Colonic mucosa (tissue), 4 donors: ENCODE data around the gene MCC. TPM values are rescaled to one million over a fixed set of nuclear protein-coding genes. Genes with fewer than 3 reads are reported as not detected.

Source experiments
- DNase-seq: peaks from one replicate; pipeline ENCODE4 v3.0.0-alpha.2; 2020
- H3K27ac ChIP-seq: fragments of 200-600 bp; one replicate; pipeline ENCODE4 v1.8.0; 2021
- H3K27me3 ChIP-seq: fragments of 200-600 bp; one replicate; pipeline ENCODE4 v1.8.0; 2021
- H3K36me3 ChIP-seq: fragments of 200-600 bp; one replicate; pipeline ENCODE4 v1.8.0; 2021
- H3K4me1 ChIP-seq: fragments of 200-600 bp; one replicate; pipeline ENCODE4 v1.8.0; 2021; ENCODE audit warnings: mild to moderate bottlenecking
- H3K4me3 ChIP-seq: fragments of 200-600 bp; one replicate; pipeline ENCODE4 v1.8.0; 2021
- H3K9ac ChIP-seq, 2 donors: one replicate each; pipeline ENCODE4 v1.7.0; 2013; ENCODE audit warnings: control low read depth in 2 of 2, low read depth in 2 of 2, low read length in 2 of 2
- H3K9me3 ChIP-seq: fragments of 200-600 bp; one replicate; pipeline ENCODE4 v1.8.0; 2021
- intact Hi-C: fragments of 100-400 bp; cut with DNase I; formaldehyde crosslinking; loops from one replicate; pipeline ENCODE4 v1.14.1; 2022
- total RNA-seq, 2 donors: library from RNA; stranded (reverse); fragmentation: NEBNext Ultra II Directional in 1 of 2; extraction: Animal tissue kit (Norgen Biotek cat#: 25700) in 1 of 2; gene quantifications; one replicate each; pipeline ENCODE4 v1.2.1, GENCODE V29; 2021
- TF ChIP-seq, protein P1 (sequence below): fragments of 200-600 bp; IDR thresholded peaks from one replicate; pipeline ENCODE4 v1.8.0; 2022; ENCODE audit warnings: antibody characterized with exemption, mild to moderate bottlenecking
- donor health status: healthy.
- donor health status: DM: no; HTN: no; CAD: no.
- donor health status: DM: no; HTN: no; CAD: no.

The MCC gene
- total RNA-seq, 2 donors from 2014 or later, result 1.9 to 3.1 TPM

DNA sequence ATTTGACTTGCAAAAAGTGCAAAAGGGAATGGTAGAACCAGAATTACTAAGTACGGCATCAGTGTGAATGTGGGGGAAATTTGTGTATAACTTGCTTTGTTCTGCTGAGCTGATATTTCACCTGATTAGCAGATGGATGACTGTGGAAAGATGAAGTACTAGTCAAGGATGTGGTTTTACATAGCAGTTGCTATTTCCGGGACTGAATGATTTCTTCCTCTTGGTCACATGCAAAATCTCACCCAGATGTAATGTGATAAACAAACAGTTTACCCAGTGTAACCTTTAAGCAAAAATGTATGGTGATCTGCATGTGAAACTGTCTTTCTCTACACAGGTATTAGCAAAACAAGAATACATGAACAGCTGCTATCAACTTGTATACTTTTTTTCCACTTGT lies 465.6 kb downstream of the MCC start:
- Histone ChIP-seq H3K36me3 (no peaks in the 10 kb centered on the region), H3K27ac (no peak overlapping the region)
- intact Hi-C loops, result no loop called here

DNA sequence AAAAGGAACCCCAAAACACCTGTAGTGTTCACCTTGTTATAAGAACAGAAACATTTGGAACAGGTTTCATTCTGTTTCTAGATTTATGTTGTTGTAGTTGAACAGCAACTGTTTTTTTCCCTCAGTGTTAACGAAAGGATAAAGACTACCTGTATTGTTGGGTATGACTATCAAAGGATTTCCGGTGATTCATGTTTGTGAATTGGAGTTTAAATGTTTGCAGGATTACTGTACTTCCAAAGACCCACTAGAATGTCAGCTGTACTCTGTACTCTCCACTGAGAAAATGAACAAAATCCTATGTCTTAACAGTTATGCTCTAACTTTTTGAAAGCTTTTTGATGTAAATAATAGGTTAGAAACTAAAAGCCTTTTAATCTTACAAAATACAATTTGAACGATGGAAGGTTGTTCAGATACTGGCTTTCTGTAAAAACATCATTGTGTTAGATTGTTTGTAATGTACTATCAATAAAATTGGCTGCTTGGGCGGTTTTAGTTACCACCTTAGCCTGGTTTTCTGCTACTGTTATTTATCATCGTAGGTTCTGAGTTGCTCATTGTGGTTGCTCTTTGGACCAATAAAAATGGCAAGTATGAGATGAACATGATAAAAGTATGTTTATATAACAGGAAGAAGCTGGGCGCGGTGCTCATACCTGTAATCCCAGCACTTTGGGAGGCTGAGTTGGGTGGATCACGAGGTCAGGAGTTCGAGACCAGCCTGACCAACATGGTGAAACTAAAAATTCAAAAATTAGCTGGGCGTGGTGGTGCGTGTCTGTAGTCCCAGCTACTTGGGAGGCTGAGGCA lies 467.6 kb downstream of the MCC start:
- TF ChIP-seq, protein P1, sequence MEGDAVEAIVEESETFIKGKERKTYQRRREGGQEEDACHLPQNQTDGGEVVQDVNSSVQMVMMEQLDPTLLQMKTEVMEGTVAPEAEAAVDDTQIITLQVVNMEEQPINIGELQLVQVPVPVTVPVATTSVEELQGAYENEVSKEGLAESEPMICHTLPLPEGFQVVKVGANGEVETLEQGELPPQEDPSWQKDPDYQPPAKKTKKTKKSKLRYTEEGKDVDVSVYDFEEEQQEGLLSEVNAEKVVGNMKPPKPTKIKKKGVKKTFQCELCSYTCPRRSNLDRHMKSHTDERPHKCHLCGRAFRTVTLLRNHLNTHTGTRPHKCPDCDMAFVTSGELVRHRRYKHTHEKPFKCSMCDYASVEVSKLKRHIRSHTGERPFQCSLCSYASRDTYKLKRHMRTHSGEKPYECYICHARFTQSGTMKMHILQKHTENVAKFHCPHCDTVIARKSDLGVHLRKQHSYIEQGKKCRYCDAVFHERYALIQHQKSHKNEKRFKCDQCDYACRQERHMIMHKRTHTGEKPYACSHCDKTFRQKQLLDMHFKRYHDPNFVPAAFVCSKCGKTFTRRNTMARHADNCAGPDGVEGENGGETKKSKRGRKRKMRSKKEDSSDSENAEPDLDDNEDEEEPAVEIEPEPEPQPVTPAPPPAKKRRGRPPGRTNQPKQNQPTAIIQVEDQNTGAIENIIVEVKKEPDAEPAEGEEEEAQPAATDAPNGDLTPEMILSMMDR, result no peak
- H3K36me3 ChIP-seq, result no peaks in the 10 kb centered on the region
- H3K27ac ChIP-seq, result no peak overlapping the region
- no peaks in the 10 kb centered on the region for H3K9me3 ChIP-seq
- no peak for DNase-seq
- H3K9ac ChIP-seq, result no peak overlapping the region
- intact Hi-C loops, result no loop called here
- H3K4me1 ChIP-seq, result no peaks in the 10 kb centered on the region
- H3K4me3 ChIP-seq, result no peak overlapping the region
- H3K27me3 ChIP-seq, result no peaks in the 10 kb centered on the region

More for the DNA sequence above, 465.6 kb downstream of the MCC start:
- no peaks in the 10 kb centered on the region for H3K4me1 ChIP-seq
- H3K27me3 ChIP-seq, result no peaks in the 10 kb centered on the region
- H3K9me3 ChIP-seq, result no peaks in the 10 kb centered on the region
- no peak overlapping the region for H3K4me3 ChIP-seq
- DNase-seq, result no peak
- TF ChIP-seq, protein P1, result no peak
- H3K9ac ChIP-seq, result no peak overlapping the region

DNA sequence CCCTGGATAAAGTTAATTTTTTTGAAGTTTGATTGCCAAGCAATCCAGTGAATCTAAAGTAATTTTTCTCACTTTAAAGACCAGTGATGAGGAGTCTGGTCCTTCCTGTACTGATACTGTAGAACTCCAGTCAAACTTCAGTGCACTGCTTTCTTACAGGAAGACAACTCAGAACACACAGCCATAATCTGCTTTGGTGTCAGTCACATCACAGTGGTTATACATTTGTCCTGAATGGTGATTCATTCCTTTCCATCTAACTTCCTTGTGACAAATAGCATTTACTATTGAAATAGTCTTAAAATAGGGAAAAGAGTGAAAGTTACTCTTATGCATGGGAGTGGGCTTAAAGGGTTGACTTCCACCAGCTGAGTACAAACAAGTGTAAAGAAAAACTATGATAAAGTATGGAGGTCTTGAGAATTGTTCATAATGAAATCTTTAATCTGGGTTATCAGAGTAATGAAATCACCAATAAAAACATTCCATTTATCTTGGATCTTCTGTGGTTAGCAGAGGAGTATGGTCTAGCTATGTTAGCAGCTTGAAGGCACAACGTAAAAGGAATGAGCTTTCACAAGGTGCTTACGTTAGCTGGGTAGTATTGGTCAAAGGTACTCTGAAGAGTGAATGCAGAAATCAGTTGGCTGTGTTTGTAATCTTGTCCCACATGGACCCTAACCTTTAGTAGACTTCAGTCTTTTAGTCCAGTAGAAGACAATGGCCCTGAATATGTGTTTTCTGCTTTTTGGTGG lies 470.2 kb downstream of the MCC start:
- Histone ChIP-seq H3K4me3 (no peak overlapping the region), H3K9me3 (no peaks in the 10 kb centered on the region), H3K27me3 (no peaks in the 10 kb centered on the region), H3K36me3 (peaks cover 4% of the 10 kb centered on the region), H3K27ac (no peak overlapping the region), H3K4me1 (no peaks in the 10 kb centered on the region), H3K9ac (no peak overlapping the region)
- intact Hi-C loops, result no loop called here
- no peak for DNase-seq
- TF ChIP-seq, protein P1, result no peak

DNA sequence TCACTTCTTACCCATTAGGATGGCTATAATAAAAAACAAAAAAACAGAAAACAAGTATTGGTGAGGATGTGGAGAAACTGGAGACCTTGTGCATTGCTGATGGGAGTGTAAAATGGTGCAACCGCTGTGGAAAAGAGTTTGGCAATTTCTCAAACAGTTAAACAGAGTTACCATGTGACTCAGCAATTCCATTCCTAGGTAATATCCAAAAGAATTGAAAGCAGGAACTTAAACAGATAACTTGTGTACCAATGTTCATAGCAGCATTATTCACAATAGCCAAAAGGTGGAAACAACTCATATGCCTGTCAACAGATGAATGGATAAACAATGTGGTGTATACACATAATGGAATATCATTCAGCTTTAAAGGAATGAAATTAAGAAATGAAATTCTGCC lies 482.8 kb downstream of the MCC start:
- H3K9ac ChIP-seq, result no peak overlapping the region
- intact Hi-C loops, result no loop called here
- no peak overlapping the region for H3K4me3 ChIP-seq
- H3K27ac ChIP-seq, result no peak overlapping the region
- TF ChIP-seq, protein P1, result no peak
- H3K4me1 ChIP-seq, result no peaks in the 10 kb centered on the region
- H3K27me3 ChIP-seq, result no peaks in the 10 kb centered on the region
- H3K9me3 ChIP-seq, result no peaks in the 10 kb centered on the region
- peaks cover 11% of the 10 kb centered on the region for H3K36me3 ChIP-seq
- no peak for DNase-seq

DNA sequence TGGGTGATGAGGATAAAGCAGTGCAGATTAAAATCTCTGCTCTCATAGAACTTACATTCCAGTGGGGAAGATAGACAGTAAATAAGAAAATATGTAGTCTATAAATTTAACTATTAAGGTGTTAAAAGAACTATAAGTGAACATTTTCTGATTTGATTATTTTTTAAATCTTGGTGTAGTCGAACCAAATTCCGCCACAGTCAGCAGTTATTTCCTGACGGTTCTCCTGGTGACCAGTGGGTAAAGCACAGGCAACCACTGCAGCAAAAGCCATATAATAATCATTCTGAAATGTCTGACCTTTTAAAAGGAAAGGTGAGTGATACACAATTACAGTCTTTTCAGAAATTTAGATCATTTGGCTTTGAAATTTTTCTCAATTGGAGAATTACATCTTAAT lies 484.5 kb downstream of the MCC start:
- intact Hi-C loops, result no loop called here
- Histone ChIP-seq H3K27me3 (no peaks in the 10 kb centered on the region), H3K27ac (no peak overlapping the region), H3K36me3 (peaks cover 11% of the 10 kb centered on the region), H3K4me3 (no peak overlapping the region), H3K4me1 (no peaks in the 10 kb centered on the region), H3K9ac (no peak overlapping the region), H3K9me3 (no peaks in the 10 kb centered on the region)
- no peak for DNase-seq
- TF ChIP-seq, protein P1, result no peak
